Subcutaneous adipose tissue (tissue), 4 donors: Measurements from ENCODE around the gene EYA2. TPM values are rescaled to one million over a fixed set of nuclear protein-coding genes. Genes with fewer than 3 reads are reported as not detected.

Experiments used
- total RNA-seq, 4 donors: library from RNA; depleted of rRNA; stranded (reverse); fragments of >200 nt; gene quantifications; one replicate each; pipeline ENCODE4 v1.1.0, GENCODE V29; 2016
- TF ChIP-seq, protein P1 (sequence below): fragments of 450-650 bp; IDR thresholded peaks from one replicate; pipeline ENCODE4 v1.5.1; 2016; ENCODE audit warnings: low read depth, mild to moderate bottlenecking, control low read depth, antibody characterized with exemption, moderate library complexity

EYA2 gene
- total RNA-seq, 4 donors from 2014 or later = 1.3 to 4.7 (median 2.8) TPM

DNA sequence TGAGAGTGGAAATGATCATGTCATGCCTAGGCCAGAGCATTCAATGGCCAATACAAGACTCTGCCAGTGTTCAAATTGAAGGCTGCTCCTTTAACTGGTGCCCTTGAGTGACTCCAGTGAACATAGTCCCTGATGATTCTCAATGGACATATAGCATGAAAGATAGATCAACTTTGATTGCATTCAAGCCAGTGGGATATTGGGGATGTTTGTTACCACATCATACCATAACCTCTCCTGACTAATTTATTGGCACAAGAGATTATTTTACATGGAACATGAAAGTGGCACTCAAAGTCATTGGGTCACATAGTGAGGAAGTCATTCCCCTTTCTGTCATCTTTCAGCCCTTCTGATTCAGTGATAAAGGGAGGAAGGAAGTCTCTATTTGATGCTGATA is 139.0 kb downstream of the EYA2 start:
- TF ChIP-seq, protein P1, sequence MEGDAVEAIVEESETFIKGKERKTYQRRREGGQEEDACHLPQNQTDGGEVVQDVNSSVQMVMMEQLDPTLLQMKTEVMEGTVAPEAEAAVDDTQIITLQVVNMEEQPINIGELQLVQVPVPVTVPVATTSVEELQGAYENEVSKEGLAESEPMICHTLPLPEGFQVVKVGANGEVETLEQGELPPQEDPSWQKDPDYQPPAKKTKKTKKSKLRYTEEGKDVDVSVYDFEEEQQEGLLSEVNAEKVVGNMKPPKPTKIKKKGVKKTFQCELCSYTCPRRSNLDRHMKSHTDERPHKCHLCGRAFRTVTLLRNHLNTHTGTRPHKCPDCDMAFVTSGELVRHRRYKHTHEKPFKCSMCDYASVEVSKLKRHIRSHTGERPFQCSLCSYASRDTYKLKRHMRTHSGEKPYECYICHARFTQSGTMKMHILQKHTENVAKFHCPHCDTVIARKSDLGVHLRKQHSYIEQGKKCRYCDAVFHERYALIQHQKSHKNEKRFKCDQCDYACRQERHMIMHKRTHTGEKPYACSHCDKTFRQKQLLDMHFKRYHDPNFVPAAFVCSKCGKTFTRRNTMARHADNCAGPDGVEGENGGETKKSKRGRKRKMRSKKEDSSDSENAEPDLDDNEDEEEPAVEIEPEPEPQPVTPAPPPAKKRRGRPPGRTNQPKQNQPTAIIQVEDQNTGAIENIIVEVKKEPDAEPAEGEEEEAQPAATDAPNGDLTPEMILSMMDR = no peak

DNA sequence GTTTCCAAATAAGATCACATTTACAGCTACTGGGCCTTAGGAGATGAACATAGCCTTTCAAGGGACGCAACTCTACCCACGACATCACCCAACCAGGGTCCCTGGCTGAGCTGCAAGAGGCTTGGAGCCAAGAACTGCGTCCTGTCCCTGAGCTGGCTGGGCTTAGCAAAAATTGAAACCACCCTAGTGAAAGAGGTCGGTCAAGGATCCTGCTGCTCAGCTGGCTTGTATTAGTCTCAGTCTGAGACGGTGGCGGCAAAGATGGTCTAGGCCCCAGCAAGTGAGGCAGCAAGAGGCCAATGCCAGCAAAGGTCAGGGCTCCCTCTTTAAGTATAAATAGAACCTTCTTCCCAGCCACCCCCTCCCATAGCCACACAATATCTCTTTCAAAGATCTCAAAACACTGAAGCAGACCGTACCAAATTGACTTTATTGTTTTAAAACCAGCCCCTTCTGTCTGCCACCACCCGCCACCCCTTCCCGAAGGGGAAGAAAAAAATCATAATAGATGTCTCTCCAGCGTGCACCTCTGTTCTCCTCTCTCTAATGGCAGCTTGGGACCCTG is 140.5 kb downstream of the EYA2 start:
- TF ChIP-seq, protein P1 = no peak

DNA sequence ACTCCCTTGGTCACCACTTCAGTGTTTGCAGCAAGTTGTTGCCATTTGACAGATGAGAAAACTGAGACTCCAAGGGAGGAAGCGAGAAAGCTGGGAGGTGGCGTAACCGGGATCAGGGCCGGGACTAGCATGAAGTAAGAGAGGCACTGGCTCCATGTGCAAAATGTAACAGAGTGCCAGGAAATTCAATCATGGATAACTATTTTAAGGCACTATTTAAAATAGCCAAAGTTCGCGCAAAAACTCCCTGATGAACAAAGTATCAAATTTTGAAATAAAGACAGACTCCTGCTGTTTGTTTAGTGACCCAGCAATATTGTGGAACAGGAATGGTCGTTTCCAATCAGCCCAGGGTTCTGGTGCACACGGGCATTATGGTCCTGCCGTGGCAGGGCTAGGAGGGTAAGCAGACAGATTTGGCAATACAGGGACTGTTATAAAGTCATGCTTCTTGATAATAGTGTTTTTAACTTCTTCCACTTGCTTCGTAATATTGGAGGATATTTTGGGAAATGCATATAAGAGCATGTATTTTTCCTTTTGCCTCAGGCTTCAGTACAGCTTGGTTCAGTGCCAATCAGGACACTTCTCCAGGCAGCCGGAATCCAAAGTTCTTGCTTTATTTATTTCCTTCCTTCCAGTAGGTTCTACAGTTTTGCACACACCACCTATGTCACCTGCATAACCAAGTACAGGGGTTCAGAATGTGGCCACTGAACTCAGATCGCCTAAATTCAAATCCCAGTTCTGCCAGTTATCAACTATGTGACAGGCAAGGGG is 141.6 kb downstream of the EYA2 start:
- TF ChIP-seq, protein P1 = no peak

DNA sequence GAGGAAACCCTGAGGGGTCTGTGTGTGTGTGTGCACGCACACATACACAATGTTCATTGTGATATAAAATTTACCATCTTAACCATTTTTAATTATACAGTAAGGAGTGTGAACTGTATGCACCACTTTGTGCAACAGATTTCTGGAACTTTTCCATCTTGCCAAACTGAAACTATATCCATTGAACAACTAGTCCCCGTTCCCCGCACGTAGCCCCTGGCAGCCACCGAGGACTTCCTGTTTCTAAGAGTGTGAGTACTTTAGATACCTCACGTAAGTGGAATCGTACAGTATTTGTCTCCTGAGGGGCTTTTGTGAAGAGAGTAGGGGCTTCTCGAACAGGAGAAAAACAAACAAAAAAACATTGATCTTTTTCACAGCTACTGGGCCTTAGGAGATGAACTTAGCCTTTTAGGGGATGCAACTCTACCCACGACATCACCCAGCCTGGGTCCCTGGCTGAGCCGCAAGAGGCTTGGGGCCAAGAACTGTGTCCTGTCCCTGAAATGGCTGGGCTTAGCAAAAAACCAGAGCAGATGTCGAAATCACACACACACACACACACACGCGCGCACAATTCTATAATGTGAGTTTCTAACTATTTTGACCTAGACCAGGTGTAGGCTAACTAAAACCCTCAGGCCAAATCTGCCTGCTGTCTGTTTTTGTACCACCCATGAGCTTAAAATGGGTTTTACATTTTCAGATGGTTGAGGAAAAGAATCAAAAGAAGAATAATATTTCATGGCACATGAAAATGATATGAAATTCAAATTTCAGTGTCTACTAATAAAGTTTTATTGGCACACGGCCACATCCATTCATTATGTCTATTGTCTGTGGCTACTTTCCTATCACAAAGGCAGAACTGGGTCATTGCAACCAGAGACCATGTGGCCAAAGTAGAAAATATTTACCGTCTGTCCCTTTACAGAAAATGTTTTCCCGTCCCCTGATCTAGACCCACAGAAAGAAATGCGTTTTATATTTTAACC is 144.2 kb downstream of the EYA2 start:
- TF ChIP-seq, protein P1 = no peak

DNA sequence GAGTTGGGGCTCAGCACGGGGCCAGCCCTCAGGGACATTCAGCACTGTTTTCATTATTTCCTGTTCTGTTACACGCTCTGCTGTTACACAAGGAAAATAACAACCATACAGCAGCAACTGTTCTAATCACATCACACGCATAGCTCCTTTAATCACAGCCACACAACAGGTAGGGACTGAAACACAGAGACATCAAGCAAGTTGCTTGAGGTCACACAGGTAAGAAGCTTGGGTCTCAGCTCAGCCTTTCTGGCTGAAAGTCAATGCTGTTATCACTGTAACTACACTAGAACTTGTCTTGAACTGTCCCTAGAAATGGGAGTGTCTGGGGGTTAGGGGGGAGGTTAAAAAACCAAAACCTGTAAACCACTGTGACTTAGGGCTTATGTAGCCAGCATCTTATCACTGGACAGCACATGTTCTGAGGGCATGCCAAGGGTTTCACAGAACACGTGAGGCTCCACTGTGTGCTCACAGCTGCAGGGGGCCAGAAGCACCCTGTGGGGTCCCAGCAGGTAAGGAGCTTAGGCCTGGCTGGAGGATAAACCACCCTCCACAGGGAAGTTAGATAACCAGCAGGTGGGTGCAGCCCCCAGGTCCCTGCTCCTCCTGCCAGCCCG is 146.0 kb downstream of the EYA2 start:
- TF ChIP-seq, protein P1 = no peak

DNA sequence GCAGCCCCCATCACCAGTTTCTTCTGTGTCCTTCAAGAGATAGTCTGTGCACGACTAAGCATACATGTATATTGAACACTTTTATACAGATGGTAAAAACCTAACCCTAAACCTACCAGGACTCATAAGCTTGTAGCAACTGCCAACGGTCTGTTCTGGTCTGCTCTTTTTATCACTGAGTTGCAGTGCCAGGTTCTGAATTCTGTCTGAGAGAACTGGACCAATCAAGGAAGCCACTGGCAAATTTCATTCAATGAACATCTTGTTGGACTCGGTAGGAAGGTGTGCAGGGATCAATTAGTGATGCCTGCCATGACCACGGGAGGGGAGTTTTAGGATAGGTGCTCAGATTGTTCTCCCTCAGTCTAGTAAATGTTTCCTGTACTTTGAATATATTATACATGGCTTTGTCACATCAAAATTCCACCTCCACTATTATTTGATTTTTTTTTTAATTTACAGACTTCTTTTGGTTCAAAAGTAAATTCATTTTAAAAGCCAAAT is 146.8 kb downstream of the EYA2 start:
- TF ChIP-seq, protein P1 = no peak
